Sigmoid colon (tissue), 7 donors: Measurements from ENCODE around the gene SLC9C2. TPM values are rescaled to one million over a fixed set of nuclear protein-coding genes. Genes with fewer than 3 reads are reported as not detected.
"Not testable (repeated sequence)": the region's sequence is repeated elsewhere in the genome, so short reads cannot be mapped to it uniquely, and the experiment has no call there.

ENCODE experiments used
- DNase-seq: peaks from one replicate; pipeline ENCODE4 v3.0.0-alpha.2; 2019
- H3K27ac ChIP-seq, 4 donors: fragments of 200-600 bp; sonication (generic); one replicate each; pipeline ENCODE4 v1.5.1; 2016 to 2019; ENCODE audit warnings: mild to moderate bottlenecking in 1 of 4
- H3K27me3 ChIP-seq, 3 donors: fragments of 200-600 bp; sonication (generic); one replicate each; pipeline ENCODE4 v1.5.1; 2019; ENCODE audit warnings: mild to moderate bottlenecking in 1 of 3
- H3K36me3 ChIP-seq, 4 donors: fragments of 200-600 bp; sonication (generic); one replicate each; pipeline ENCODE4 v1.5.1; 2016 to 2019
- H3K4me1 ChIP-seq, 4 donors: fragments of 200-600 bp; sonication (generic); one replicate each; pipeline ENCODE4 v1.5.1; 2017 to 2019
- H3K4me3 ChIP-seq, 4 donors: fragments of 200-600 bp; sonication (generic); one replicate each; pipeline ENCODE4 v1.5.1; 2017 to 2019; ENCODE audit warnings: mild to moderate bottlenecking in 2 of 4, moderate library complexity in 1 of 4
- H3K9me3 ChIP-seq, 4 donors: fragments of 200-600 bp in 3 of 4; sonication (generic) in 3 of 4; one replicate each; pipeline versions ENCODE4 v1.5.1 to v1.6.1; 2013 to 2019
- CTCF ChIP-seq, 4 experiments: fragments of 450-650 bp in 3 of 4; fragments of 200-600 bp in 1 of 4; IDR thresholded peaks; one replicate each; pipeline ENCODE4 v1.5.1; 2016 to 2019; ENCODE audit warnings: antibody characterized with exemption in 4 of 4, mild to moderate bottlenecking in 3 of 4, moderate library complexity in 2 of 4
- EP300 ChIP-seq, 4 donors: sonication (generic); formaldehyde crosslinking; IDR thresholded peaks; one replicate each; pipeline ENCODE4 v1.6.1; 2017; ENCODE audit warnings: antibody characterized with exemption in 4 of 4
- POLR2A ChIP-seq, 2 donors: fragments of 450-650 bp; IDR thresholded peaks; one replicate each; pipeline ENCODE4 v1.6.1; 2016; ENCODE audit warnings: antibody characterized with exemption in 2 of 2, mild to moderate bottlenecking in 2 of 2, moderate library complexity in 2 of 2
- POLR2AphosphoS5 ChIP-seq, 4 donors: sonication (generic); formaldehyde crosslinking; IDR thresholded peaks; one replicate each; pipeline ENCODE4 v1.6.1; 2017; ENCODE audit warnings: antibody characterized with exemption in 4 of 4
- WGBS, 2 donors: extraction: QIAGEN DNeasy Blood & Tissue Kit; methylation state at CpG; one replicate each; pipeline ENCODE4 v1.1.7; 2013; 5-methylcytosine and 5-hydroxymethylcytosine counted together
- intact Hi-C: fragments of 100-400 bp; cut with DNase I; formaldehyde crosslinking; loops from one replicate; pipeline ENCODE4 v1.15.1; 2023
- polyA plus RNA-seq, 3 donors: library from polyadenylated mRNA; stranded (reverse); fragments of 200-250 nt; gene quantifications; one replicate each; pipeline ENCODE4 v1.2.3, GENCODE V29; 2013
- total RNA-seq, 4 donors: library from RNA; depleted of rRNA; stranded (reverse); fragments of >200 nt; gene quantifications; one replicate each; pipeline ENCODE4 v1.1.0, GENCODE V29; 2016
- donor health status: healthy with polysubstance abuse.
- donor health status: Bipolar disorder and iron deficiency.
- donor health status: healthy.

The SLC9C2 gene
- total and polyA plus RNA-seq, 7 donors = not detected

GRCh38 chr1:173473599-173474011, 129.3 kb downstream of the SLC9C2 start:
- no peak for DNase-seq
- WGBS, 2 donors = 70 to 79% methylated on average over 2 of the region's 2 CpGs
- H3K9me3 ChIP-seq = peaks cover 0 to 7% (median 0%) of the 10 kb centered on the region in 4 donors
- H3K27ac ChIP-seq = peak overlapping the region in 3 of 4 donors; percentile 9 to 99 (median 18)
- peaks cover 0 to 28% (median 26%) of the 10 kb centered on the region in 4 donors for H3K4me1 ChIP-seq
- H3K4me3 ChIP-seq = no peak overlapping the region
- H3K27me3 ChIP-seq = no peaks in the 10 kb centered on the region
- TF ChIP-seq POLR2AphosphoS5 (IDR thresholded peaks at IDR 0.05) = no peak
- no peak for TF ChIP-seq POLR2A (IDR thresholded peaks at IDR 0.05)
- no peak for TF ChIP-seq CTCF (IDR thresholded peaks at IDR 0.05)
- no peak for TF ChIP-seq EP300 (IDR thresholded peaks at IDR 0.05)
- H3K36me3 ChIP-seq = no peaks in the 10 kb centered on the region
- intact Hi-C loops = loop anchor here (2.0 to 10.0 kb wide), 2 partner anchors 21 to 391 kb away; partner anchors contain the start of genes GAS5 and ZBTB37

GRCh38 chr1:173470608-173471007, 132.3 kb downstream of the SLC9C2 start:
- intact Hi-C loops = loop anchor here (10.0 kb wide), 1 partner anchor 394 kb away; the partner anchor contains the start of genes GAS5 and ZBTB37
- no peak overlapping the region for H3K4me3 ChIP-seq
- TF ChIP-seq CTCF (IDR thresholded peaks at IDR 0.05) = no peak
- no peak for TF ChIP-seq EP300 (IDR thresholded peaks at IDR 0.05)
- no peak for TF ChIP-seq POLR2A (IDR thresholded peaks at IDR 0.05)
- TF ChIP-seq POLR2AphosphoS5 (IDR thresholded peaks at IDR 0.05) = no peak
- no peaks in the 10 kb centered on the region for H3K27me3 ChIP-seq
- DNase-seq = no peak
- H3K27ac ChIP-seq = no peak overlapping the region
- H3K9me3 ChIP-seq = peaks cover 0 to 7% (median 0%) of the 10 kb centered on the region in 4 donors
- 92 to 96% methylated on average over 4 of the region's 4 CpGs for WGBS, 2 donors
- no peaks in the 10 kb centered on the region for H3K36me3 ChIP-seq
- peaks cover 0 to 15% (median 12%) of the 10 kb centered on the region in 4 donors for H3K4me1 ChIP-seq

- DNase-seq = no peak
- TF ChIP-seq POLR2A (IDR thresholded peaks at IDR 0.05) = no peak
- TF ChIP-seq EP300 (IDR thresholded peaks at IDR 0.05) = no peak
- TF ChIP-seq POLR2AphosphoS5 (IDR thresholded peaks at IDR 0.05) = no peak
- no peak for TF ChIP-seq CTCF (IDR thresholded peaks at IDR 0.05)
- H3K36me3 ChIP-seq = no peaks in the 10 kb centered on the region
- H3K4me1 ChIP-seq = peaks cover 0 to 7% (median 3%) of the 10 kb centered on the region in 4 donors
- peaks cover 0 to 7% (median 0%) of the 10 kb centered on the region in 4 donors for H3K9me3 ChIP-seq
- H3K4me3 ChIP-seq = no peak overlapping the region
- no peak overlapping the region for H3K27ac ChIP-seq
- intact Hi-C loops = loop anchor here (10.0 kb wide), 1 partner anchor 395 kb away; the partner anchor contains the start of genes GAS5 and ZBTB37
- H3K27me3 ChIP-seq = no peaks in the 10 kb centered on the region
- WGBS, 2 donors = 58 to 90% methylated on average over 3 of the region's 3 CpGs
Measured at GRCh38 chr1:173469656-173470055, 133.2 kb downstream of the SLC9C2 start.

GRCh38 chr1:173467426-173467825, 135.4 kb downstream of the SLC9C2 start:
- H3K36me3 ChIP-seq = peaks cover 0 to under 1% (median 0%) of the 10 kb centered on the region in 4 donors
- H3K27ac ChIP-seq = no peak overlapping the region
- H3K4me1 ChIP-seq = no peaks in the 10 kb centered on the region
- intact Hi-C loops = no loop called here
- WGBS, 2 donors = 97 to 98% methylated on average over 4 of the region's 4 CpGs
- TF ChIP-seq CTCF (IDR thresholded peaks at IDR 0.05) (no peak), POLR2A (IDR thresholded peaks at IDR 0.05) (no peak), POLR2AphosphoS5 (IDR thresholded peaks at IDR 0.05) (no peak), EP300 (IDR thresholded peaks at IDR 0.05) (no peak)
- H3K9me3 ChIP-seq = peaks cover 0 to 7% (median 0%) of the 10 kb centered on the region in 4 donors
- DNase-seq = no peak
- H3K4me3 ChIP-seq = no peak overlapping the region
- no peaks in the 10 kb centered on the region for H3K27me3 ChIP-seq

- DNase-seq, H3K4me1 ChIP-seq, intact Hi-C loops, H3K27ac ChIP-seq, H3K4me3 ChIP-seq, H3K27me3 ChIP-seq, H3K9me3 ChIP-seq: not testable (repeated sequence)
- WGBS, 2 donors = 80 to 88% methylated on average over 2 of the region's 2 CpGs
- peaks cover 0 to 30% (median 18%) of the 10 kb centered on the region in 4 donors for H3K36me3 ChIP-seq
Measured at GRCh38 chr1:173464185-173464584, 138.7 kb downstream of the SLC9C2 start.

- H3K27ac ChIP-seq, H3K4me1 ChIP-seq, DNase-seq, H3K9me3 ChIP-seq, H3K27me3 ChIP-seq, intact Hi-C loops, H3K4me3 ChIP-seq: not testable (repeated sequence)
- H3K36me3 ChIP-seq = peaks cover 0 to 30% (median 18%) of the 10 kb centered on the region in 4 donors
- 97% methylated on average over 2 of the region's 2 CpGs for WGBS, 2 donors
Measured at GRCh38 chr1:173462666-173463065, 140.2 kb downstream of the SLC9C2 start.
